T-cell (primary cell): ENCODE data around the gene CLEC16A. TPM values are rescaled to one million over a fixed set of nuclear protein-coding genes. Genes with fewer than 3 reads are reported as not detected.

Experiments used
- ATAC-seq, 4 experiments: fragments of 200-7000 bp in 3 of 4; fragments of 150-1000 bp in 1 of 4; cut with Tn5 transposase; replicated peaks in 1 of 4; 1 replicate in 3 of 4; 2 replicates in 1 of 4; pipeline ENCODE4 v1.10.0; 2021; ENCODE audit warnings: moderate library complexity in 3 of 4, mild to moderate bottlenecking in 2 of 4, moderate number of reproducible peaks in 1 of 4
- CTCF ChIA-PET, 2 donors: fragments of 300-600 bp; sonication (Branson Sonifier 250); formaldehyde crosslinking; loops; one replicate each; lab custom pipeline; 2022; ENCODE audit warnings: antibody characterized with exemption in 2 of 2; lab: Charles Lee
- POLR2A ChIA-PET, 2 donors: fragments of 300-600 bp; sonication (Branson Sonifier 250); formaldehyde crosslinking; loops; one replicate each; lab custom pipeline; 2022; ENCODE audit warnings: antibody characterized with exemption in 2 of 2; lab: Charles Lee
- DNase-seq, 35 experiments: peaks; one replicate each; pipeline versions ENCODE4 v3.0.0 to v3.0.0-alpha.2; 2013 to 2023
- H3K27ac ChIP-seq: one replicate; pipeline ENCODE4 v1.5.1; 2013; ENCODE audit warnings: low read length
- H3K27me3 ChIP-seq, 2 experiments: replicated peaks in 1 of 2; 1 replicate in 1 of 2; 2 replicates in 1 of 2; pipeline versions ENCODE4 v1.6.1 to v1.7.0; 2013; ENCODE audit warnings: low read length in 1 of 2, mixed read lengths in 1 of 2; ENCODE audit not compliant: control insufficient read depth in 2 of 2, insufficient read depth in 2 of 2; ENCODE audit errors: extremely low read depth in 1 of 2
- H3K36me3 ChIP-seq, 2 donors: 1 replicate in 1 of 2; 2 replicates in 1 of 2; pipeline versions ENCODE4 v1.6.1 to v1.7.0; 2013; ENCODE audit warnings: low read length in 1 of 2; ENCODE audit not compliant: control insufficient read depth in 2 of 2, insufficient read depth in 1 of 2; ENCODE audit errors: extremely low read depth in 1 of 2
- H3K4me1 ChIP-seq, 2 experiments: 1 replicate in 1 of 2; 2 replicates in 1 of 2; pipeline versions ENCODE4 v1.6.1 to v1.7.0; 2013; ENCODE audit warnings: low read length in 2 of 2, mixed read lengths in 1 of 2; ENCODE audit not compliant: insufficient read depth in 2 of 2, control insufficient read depth in 1 of 2; ENCODE audit errors: extremely low read depth in 1 of 2
- H3K4me3 ChIP-seq, 2 donors: 1 replicate in 1 of 2; 2 replicates in 1 of 2; pipeline versions ENCODE4 v1.5.1 to v1.7.0; 2013; ENCODE audit warnings: mild to moderate bottlenecking in 2 of 2, low read length in 1 of 2, moderate library complexity in 1 of 2; ENCODE audit not compliant: control insufficient read depth in 1 of 2; ENCODE audit errors: extremely low read depth in 1 of 2
- H3K9me3 ChIP-seq: 2 replicates; pipeline ENCODE4 v1.7.0; 2013
- H3K27ac Mint-ChIP-seq, 2 donors: one replicate each; pipeline ENCODE4 v1.8.0; 2020 to 2021; ENCODE audit warnings: mild to moderate bottlenecking in 2 of 2, mixed read lengths in 2 of 2
- H3K27me3 Mint-ChIP-seq, 2 donors: one replicate each; pipeline ENCODE4 v1.8.0; 2021 to 2022; ENCODE audit warnings: mixed read lengths in 2 of 2
- H3K36me3 Mint-ChIP-seq: one replicate; pipeline ENCODE4 v1.8.0; 2021; ENCODE audit warnings: mixed read lengths
- H3K4me1 Mint-ChIP-seq, 3 donors: one replicate each; pipeline ENCODE4 v1.8.0; 2020 to 2022; ENCODE audit warnings: mixed read lengths in 3 of 3, mild to moderate bottlenecking in 1 of 3
- H3K4me3 Mint-ChIP-seq, 3 donors: one replicate each; pipeline ENCODE4 v1.8.0; 2020 to 2022; ENCODE audit warnings: mild to moderate bottlenecking in 3 of 3, mixed read lengths in 3 of 3, moderate library complexity in 3 of 3
- H3K9me3 Mint-ChIP-seq, 3 donors: one replicate each; pipeline ENCODE4 v1.8.0; 2020 to 2022; ENCODE audit warnings: mixed read lengths in 3 of 3
- WGBS: methylation state at CpG from one replicate; pipeline ENCODE4 v1.1.5; 2013; ENCODE audit warnings: missing lambda C conversion rate; ENCODE audit not compliant: insufficient coverage; 5-methylcytosine and 5-hydroxymethylcytosine counted together
- total RNA-seq, 35 experiments: library from RNA in 6 of 35; stranded (reverse) in 6 of 35; fragments of 120-200 nt in 1 of 35; gene quantifications; one replicate each; pipeline versions ENCODE4 v1.2.1 to v1.2.4 and lab custom pipeline; 2013 to 2026

Gene CLEC16A
- total RNA-seq, 5 donors from 2014 or later (not counting 1 experiment from before 2014, with no cell fraction given): 27.4 to 34.6 (median 28.7) TPM

GRCh38 chr16:11188801-11189740, 244.7 kb downstream of the CLEC16A start:
- WGBS: 91% methylated on average over 20 of the region's 23 CpGs
- Mint-ChIP-seq H3K4me1 (no peaks in the 10 kb centered on the region), H3K27me3 (no peaks in the 10 kb centered on the region), H3K4me3 (no peak overlapping the region), H3K27ac (no peak overlapping the region), H3K9me3 (no peaks in the 10 kb centered on the region), H3K36me3 (no peaks in the 10 kb centered on the region)
- Histone ChIP-seq H3K27ac (no peak overlapping the region), H3K36me3 (no peaks in the 10 kb centered on the region), H3K27me3 (no peaks in the 10 kb centered on the region), H3K9me3 (no peaks in the 10 kb centered on the region), H3K4me3 (no peak overlapping the region), H3K4me1 (no peaks in the 10 kb centered on the region)
- ATAC-seq (no peak), DNase-seq (no peak)
- ChIA-PET POLR2A (interaction anchor here in 1 of 2 donors (1.1 kb wide), 1 partner anchor 10 kb away, joined by 3 read pairs; no protein-coding TSS in a partner anchor), CTCF (interaction anchor here in 1 of 2 donors (0.7 kb wide), 1 partner anchor 322 kb away, joined by 4 read pairs; no protein-coding TSS in a partner anchor)

- Mint-ChIP-seq H3K9me3 (no peaks in the 10 kb centered on the region), H3K27me3 (no peaks in the 10 kb centered on the region), H3K27ac (no peak overlapping the region), H3K4me1 (peaks cover 4 to 12% (median 5%) of the 10 kb centered on the region in 3 donors), H3K36me3 (no peaks in the 10 kb centered on the region), H3K4me3 (no peak overlapping the region)
- Histone ChIP-seq H3K9me3 (no peaks in the 10 kb centered on the region), H3K4me1 (peaks cover 0 to 4% of the 10 kb centered on the region in 2 experiments), H3K36me3 (no peaks in the 10 kb centered on the region), H3K27me3 (no peaks in the 10 kb centered on the region), H3K4me3 (no peak overlapping the region), H3K27ac (no peak overlapping the region)
- POLR2A ChIA-PET: no interaction called here
- ATAC-seq (no peak), DNase-seq (no peak)
- CTCF ChIA-PET: no interaction called here
- WGBS: 91% methylated on average over 13 of the region's 15 CpGs
These were observed 246.5 kb downstream of the CLEC16A start for GRCh38 chr16:11190588-11191560.

- no peaks in the 10 kb centered on the region for H3K9me3 ChIP-seq
- H3K4me3 ChIP-seq: no peak overlapping the region
- no peaks in the 10 kb centered on the region for H3K36me3 ChIP-seq
- peaks cover 0 to 4% of the 10 kb centered on the region in 2 experiments for H3K4me1 ChIP-seq
- ATAC-seq: no peak
- H3K9me3 Mint-ChIP-seq: no peaks in the 10 kb centered on the region
- POLR2A ChIA-PET: no interaction called here
- no peaks in the 10 kb centered on the region for H3K27me3 ChIP-seq
- no peak overlapping the region for H3K27ac ChIP-seq
- H3K4me3 Mint-ChIP-seq: no peak overlapping the region
- CTCF ChIA-PET: no interaction called here
- H3K36me3 Mint-ChIP-seq: no peaks in the 10 kb centered on the region
- 86% methylated on average over 1 of the region's 5 CpGs for WGBS
- no peak for DNase-seq
- no peaks in the 10 kb centered on the region for H3K27me3 Mint-ChIP-seq
- peaks cover 4 to 12% (median 5%) of the 10 kb centered on the region in 3 donors for H3K4me1 Mint-ChIP-seq
- H3K27ac Mint-ChIP-seq: no peak overlapping the region
These were observed 247.3 kb downstream of the CLEC16A start for GRCh38 chr16:11191665-11192064.

- Histone ChIP-seq H3K4me1 (peaks cover 0 to 4% of the 10 kb centered on the region in 2 experiments), H3K9me3 (no peaks in the 10 kb centered on the region), H3K36me3 (no peaks in the 10 kb centered on the region), H3K27ac (no peak overlapping the region), H3K4me3 (no peak overlapping the region), H3K27me3 (no peaks in the 10 kb centered on the region)
- Mint-ChIP-seq H3K9me3 (no peaks in the 10 kb centered on the region), H3K27ac (no peak overlapping the region), H3K4me1 (peaks cover 5 to 21% (median 7%) of the 10 kb centered on the region in 3 donors), H3K4me3 (no peak overlapping the region), H3K36me3 (peaks cover 6% of the 10 kb centered on the region), H3K27me3 (no peaks in the 10 kb centered on the region)
- DNase-seq (no peak), ATAC-seq (no peak)
- ChIA-PET POLR2A (no interaction called here), CTCF (no interaction called here)
These were observed 249.1 kb downstream of the CLEC16A start for GRCh38 chr16:11193494-11193893.

GRCh38 chr16:11194913-11195312, 250.5 kb downstream of the CLEC16A start:
- POLR2A ChIA-PET: no interaction called here
- H3K4me1 ChIP-seq: peaks cover 4 to 6% of the 10 kb centered on the region in 2 experiments
- no peak for ATAC-seq
- Mint-ChIP-seq H3K4me3 (peak overlapping the region in 1 of 3 donors; percentile 1), H3K27me3 (no peaks in the 10 kb centered on the region), H3K27ac (no peak overlapping the region), H3K4me1 (peaks cover 8 to 27% (median 12%) of the 10 kb centered on the region in 3 donors), H3K36me3 (peaks cover 6% of the 10 kb centered on the region), H3K9me3 (no peaks in the 10 kb centered on the region)
- no peak for DNase-seq
- H3K27ac ChIP-seq: no peak overlapping the region
- H3K9me3 ChIP-seq: no peaks in the 10 kb centered on the region
- peaks cover 0 to 3% of the 10 kb centered on the region in 2 experiments for H3K27me3 ChIP-seq
- no peaks in the 10 kb centered on the region for H3K36me3 ChIP-seq
- no peak overlapping the region for H3K4me3 ChIP-seq
- CTCF ChIA-PET: interaction anchor here in 1 of 2 donors (0.7 kb wide), 1 partner anchor 231 kb away, joined by 3 read pairs; no protein-coding TSS in a partner anchor
- whole genome bisulfite sequencing: 86% methylated on average over 5 of the region's 5 CpGs
